Suppressor macrophage (primary cell): ENCODE results near the gene CEP112.
"Not testable (repeated sequence)": the region's sequence is repeated elsewhere in the genome, so short reads cannot be mapped to it uniquely, and the experiment has no call there.

Experiments used
- DNase-seq, 4 experiments: peaks; one replicate each; pipeline ENCODE4 v3.0.0-alpha.2; 2020 to 2022

The CEP112 gene

DNA sequence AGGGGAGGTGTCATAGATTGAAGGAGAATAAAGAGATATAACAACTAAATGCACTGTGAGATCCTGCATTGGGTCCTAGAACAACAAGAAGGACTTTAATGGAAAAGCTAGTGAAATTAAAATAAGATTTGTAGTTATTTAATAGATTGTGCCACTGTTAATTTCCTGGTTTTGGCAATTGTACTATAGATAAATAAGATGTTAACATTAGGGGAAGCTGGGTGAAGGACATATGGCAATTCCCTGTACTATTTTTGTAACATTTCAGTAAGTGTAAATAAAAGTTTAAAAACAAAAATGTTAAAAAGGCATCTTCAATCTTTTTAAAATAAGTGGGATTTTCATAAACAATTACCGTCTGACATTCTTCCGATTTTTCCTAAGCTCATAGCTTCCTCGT lies 372.1 kb downstream of the CEP112 start:
- no peak for DNase-seq

DNA sequence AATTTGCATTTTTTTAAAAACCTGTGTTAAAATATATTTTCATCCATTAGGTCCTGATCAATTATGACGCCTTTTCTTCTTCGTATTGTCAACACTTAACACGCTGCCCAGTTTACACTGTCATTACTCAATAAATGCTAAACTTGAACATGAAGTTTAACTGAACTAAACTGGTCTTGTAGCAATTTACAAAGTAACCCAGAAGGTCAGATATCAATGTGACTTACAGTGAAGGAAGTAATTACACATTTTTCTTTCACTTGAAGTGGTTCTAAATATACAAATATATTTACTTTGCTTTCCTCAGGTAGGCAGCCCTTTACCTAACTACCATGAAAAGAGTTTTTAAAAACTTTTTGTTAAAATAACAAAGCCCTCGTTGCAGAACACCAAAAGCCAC lies 374.0 kb downstream of the CEP112 start:
- no peak for DNase-seq

DNA sequence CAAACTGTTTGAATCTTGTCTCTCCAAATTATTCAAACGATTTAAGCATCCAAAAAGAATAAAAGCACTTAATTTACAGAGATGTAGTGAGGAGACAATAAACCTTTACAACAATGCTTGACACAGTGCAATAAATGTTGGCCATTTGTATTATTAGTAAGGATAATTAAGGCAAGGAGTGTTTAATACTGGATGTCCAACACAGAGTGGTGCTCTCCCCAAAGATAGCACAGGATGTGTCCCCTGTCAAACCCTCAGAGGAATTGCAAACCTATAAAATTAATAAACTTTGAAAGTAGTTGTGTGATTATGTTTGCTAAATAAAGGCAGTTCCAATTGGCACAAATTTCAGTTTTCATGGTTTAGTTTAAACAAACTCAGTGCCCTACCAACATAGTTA lies 377.5 kb downstream of the CEP112 start:
- no peak for DNase-seq

DNA sequence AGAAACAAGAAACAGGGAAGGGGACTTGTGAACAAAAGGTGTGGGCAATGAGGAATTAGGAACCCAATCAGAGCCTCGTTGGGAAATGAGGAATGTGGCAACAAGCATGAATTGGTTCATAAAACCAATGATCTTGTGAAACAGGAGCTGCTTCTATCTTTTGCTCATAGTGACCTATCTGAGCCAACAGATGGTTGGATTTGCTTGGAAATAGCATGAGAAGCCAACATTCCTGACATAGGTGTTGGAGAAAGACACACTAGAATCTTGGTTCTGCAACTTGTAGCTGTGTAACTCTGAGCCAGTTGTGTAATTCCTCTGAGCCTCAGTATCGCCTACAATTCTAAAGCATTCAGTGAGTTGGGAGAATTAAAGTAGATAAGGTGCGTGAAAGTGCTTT lies 378.6 kb downstream of the CEP112 start:
- no peak for DNase-seq

DNA sequence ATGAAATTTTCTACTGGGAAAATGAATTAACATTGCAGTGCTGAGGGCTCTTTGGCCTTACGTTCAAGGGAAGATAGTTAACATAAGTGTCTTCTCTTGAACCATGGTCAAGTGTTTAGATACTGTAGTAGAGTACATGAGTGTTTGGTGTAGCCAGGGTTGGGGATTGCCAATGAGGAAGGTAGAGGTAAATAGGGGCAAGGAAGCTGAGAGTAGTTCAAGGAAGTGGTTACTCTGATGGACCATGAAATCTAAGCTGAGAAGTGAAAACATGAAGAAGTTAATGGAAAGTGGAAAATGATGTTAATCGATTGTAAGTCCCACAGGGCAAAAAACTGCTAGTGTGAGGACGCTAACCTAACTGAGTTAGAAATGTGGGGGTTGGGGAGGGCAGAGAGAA lies 380.9 kb downstream of the CEP112 start:
- DNase-seq, result no peak

DNA sequence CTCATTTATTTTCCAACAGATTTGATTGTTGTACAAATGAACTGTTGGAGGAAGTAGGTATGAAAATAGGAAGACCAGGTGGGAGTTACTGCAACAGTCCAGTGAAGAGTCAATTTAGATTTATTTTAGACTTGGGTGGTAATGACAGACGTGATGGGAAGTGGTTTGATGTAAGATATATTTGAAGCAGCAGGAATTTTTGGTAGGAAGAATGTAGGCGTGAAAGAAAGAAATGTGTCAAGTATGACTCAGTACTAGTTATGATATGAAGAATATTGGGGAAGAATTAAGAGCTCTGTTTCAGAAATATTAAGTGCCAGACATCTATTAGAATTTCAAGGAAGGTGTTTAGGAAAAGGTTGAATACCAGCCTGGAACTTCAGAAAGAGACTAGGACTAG lies 382.6 kb downstream of the CEP112 start:
- no peak for DNase-seq

DNA sequence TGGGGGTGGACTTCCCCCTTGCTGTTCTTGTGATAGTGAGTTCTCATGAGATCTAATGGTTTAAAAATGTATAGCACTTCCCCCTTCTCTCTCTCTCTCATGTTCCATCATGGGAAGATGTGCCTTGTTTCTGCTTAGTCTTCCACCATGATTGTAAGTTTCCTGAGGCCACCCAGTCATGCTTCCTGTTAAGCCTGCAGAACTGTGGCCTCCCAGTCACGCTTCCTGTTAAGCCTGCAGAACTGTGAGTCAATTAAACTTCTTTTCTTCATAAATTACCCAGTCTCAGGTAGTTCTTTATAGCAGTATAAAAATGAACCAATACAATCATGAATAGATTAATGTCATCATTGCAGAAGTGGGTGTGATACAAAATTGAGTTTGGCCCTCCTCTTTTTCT lies 383.4 kb downstream of the CEP112 start:
- DNase-seq, result not testable (repeated sequence)

DNA sequence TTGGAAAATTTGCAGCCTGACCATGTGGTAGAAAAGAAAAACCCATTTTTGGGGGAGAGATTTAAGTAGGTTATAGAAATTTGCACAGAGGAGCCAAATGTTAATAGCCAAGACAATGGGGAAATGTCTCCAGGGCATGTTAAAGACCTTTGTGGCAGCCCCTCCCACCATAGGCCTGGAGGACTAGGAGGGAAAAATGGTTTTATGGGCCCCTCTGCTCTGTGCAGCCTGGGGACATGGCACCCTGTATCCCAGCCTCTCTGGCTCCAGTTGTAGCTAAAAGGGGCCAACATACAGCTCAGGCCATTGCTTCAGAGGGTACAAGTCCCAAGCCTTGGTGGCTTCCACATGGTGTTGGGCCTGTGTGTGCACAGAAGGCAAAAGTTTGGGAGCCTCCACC lies 384.6 kb downstream of the CEP112 start:
- no peak for DNase-seq

DNA sequence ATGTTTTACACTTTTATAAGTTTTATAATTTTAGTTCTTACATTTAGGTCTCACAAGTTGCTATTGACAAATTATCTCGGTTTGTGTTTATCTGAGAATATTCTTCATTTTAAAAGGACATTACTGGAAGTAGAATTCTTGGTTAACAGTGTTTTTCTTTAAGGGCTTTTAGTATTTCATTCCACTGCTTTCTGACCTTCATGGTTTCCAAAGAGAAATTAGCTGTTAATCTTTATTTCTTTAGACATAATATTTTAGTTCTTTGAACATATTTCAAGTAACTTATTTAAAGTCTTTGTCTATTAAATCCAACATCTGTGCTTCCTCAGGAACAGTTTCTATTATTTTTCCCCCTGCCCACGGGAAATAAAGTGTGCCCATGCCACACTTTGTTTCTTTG lies 390.4 kb downstream of the CEP112 start:
- DNase-seq, result no peak

DNA sequence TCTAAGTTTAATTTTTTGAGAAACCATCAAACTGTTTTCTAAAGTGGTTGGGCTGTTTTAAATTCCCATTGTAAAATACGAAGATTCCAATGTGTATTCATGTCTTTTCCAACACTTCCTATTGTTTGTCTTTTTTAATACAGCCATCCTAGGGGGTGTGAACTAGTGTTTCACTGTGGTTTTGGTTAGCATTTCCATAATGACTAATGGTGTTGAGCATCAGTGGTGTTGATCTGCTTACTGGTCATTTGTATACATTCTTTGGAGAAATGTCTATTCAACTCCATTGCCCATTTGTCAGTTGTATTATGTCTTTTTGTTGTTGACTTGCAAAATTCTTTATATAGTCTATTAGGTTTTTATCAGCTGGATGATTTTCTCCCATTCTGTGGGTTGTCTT lies 391.3 kb downstream of the CEP112 start:
- no peak for DNase-seq

DNA sequence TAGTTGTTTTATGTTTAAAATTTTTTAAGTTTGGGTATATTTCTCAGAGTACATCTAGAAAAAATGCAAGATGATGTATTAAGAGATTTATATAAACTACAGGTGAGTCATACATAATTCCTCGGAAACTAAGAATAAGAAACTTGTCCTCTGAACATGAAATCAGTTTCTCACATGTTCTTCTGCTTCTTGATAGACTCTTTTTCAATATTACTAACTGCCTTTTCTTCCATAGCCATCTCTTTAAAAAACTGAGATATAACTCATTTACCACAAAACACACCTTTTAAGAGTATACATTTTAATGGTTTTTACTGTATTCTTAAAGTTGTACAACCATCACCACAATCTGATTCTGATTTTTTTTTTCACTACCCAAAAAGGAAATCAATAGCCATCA lies 392.1 kb downstream of the CEP112 start:
- no peak for DNase-seq

DNA sequence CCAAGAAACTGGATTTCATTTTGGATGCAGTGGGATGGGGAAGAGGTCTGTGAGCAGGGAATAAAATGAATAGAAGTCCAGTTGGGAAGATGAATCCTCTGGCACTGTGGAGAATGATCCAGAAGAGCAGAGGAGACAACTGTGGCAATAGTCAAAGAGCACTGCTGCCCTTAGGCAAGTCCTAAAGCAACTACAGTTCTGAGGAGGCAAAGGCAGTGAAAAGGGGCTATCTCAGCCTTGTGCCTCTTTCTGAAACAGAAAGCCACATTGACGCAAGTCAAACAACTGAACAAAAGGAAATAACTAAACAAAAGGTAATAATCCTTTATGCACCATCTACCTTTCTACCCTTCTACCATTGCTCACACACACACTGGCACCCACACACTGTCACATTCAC lies 392.5 kb downstream of the CEP112 start:
- DNase-seq, result no peak

DNA sequence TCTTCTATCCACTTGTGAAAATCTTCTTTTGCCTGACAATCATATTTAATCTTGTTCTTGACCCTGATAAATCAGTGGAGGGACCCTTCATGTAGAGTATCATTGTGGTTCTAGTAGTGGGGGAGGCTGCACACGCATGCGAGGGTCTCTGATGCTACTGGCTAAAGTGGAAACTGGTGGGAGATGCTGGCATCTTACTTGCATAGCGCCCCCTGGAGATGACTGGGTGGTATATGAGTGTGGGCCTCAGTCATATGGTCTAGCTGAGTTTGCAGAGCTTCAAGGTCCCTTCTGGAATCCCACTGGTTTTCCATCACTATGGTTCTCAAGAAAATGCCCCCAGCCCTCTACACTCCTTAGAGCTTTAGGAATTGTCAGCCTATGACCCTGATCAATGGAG lies 394.1 kb downstream of the CEP112 start:
- peak in 2 of 4 experiments; percentile 6 to 23 for DNase-seq

DNA sequence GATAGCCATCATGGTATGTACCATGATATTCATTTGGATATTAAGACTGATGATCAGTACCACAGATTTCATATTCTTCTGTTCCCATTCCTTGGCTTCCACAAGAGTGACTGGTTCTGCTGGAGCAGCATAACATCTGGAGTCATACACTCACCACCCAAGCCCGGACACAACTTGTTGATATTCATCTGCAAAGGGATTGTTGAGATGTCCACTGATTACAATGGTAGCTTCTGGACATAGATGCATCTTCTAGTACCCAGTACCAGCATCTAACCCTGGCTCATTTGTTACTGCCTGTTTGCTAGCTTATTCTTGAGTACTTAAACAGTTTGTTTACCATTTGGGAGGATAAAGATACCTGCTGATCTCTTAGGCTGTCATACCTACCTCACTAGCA lies 394.8 kb downstream of the CEP112 start:
- DNase-seq, result no peak

DNA sequence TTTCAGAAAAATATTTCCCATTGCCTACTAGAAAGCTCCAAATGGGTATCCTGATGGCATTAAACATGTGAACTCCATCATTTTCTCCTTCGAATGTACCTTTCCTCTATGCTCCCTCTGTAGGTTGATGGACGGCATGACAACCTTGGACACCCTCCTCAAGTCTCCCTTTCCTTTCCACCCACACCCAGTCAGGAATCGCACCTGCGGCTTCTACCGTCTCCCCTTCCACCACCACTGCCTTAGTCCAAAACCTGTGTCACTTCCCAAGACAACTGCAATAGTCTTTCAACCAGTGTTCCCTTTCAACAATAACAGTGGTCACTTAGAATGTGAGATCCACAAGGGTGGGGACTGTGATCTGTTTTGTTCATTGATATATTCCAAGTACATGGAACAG lies 397.4 kb downstream of the CEP112 start:
- peak in 1 of 4 experiments; percentile 10 for DNase-seq

DNA sequence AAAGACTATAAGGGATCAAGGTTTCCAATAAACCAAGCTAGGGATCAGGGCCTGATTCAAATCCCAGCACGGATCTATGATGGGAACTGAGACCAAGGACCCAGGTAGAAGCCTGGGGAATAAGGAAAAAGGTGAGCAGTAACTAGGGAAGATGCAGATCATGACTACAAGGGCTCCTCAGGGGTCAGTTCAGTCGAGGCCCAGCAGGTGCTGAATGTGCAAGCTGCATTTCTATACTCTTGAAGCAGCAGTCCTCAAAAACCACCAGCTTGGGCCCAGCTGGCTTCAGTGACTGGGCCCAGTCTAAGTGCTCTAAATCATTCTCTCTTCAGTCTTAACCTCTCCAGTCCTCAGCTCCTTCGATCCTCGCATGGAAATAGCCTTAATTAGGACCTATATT lies 401.7 kb downstream of the CEP112 start:
- DNase-seq, result no peak

DNA sequence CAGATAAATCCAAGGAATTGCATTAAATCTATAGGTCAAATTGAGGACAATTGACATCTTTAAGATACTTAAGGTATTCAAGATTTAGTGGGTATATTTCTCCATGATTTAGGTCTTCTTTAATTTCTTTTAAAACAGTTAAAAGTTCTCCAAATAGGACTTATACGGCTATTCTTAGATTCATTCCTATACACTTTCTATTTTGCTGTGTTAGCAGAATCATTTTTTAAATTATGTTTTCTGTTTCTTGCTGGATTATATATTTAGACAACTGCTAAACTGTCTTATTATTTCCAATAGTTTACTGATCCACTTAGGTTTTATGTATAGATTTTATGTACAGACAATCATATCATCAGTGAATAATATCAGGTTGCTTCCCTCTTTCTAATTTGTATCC lies 404.4 kb downstream of the CEP112 start:
- DNase-seq, result no peak

DNA sequence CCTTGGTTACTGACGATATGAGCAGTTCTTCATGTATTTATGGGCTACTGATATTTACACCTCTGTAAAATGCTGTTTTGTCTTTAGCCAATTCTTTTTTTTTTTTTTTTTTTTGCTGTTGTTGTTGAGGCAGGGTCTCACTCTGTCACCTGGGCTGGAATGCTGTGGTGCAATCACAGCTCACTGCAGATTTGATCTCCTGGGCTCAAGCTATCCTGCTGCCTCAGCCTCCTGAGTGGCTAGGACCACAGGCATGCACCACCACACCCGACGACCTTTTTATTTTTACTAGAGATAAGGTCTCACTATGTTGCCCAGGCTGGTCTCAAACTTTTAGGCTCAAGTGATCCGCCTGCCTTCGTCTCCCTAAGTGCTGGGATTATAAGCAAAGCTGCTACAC lies 405.5 kb downstream of the CEP112 start:
- DNase-seq, result no peak

DNA sequence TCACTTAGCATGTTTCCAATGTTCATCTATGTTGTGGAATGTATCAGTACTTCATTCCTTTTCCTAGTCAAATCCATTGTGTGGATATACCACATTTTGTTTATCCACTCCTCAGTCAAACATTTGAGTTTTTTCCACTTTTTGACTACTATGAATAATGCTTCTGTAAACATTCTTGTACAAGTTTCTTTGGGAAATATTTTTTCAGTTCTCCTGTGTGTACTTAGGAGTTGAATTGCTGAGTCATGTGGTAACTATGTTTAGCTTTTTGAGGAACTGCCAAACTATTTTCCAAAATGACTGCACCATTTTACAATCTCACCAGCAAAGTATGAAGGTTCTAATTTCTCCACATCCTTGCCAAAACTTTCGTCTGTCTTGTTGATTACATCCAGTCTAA lies 406.8 kb downstream of the CEP112 start:
- peak in 2 of 4 experiments; percentile 27 to 54 for DNase-seq

DNA sequence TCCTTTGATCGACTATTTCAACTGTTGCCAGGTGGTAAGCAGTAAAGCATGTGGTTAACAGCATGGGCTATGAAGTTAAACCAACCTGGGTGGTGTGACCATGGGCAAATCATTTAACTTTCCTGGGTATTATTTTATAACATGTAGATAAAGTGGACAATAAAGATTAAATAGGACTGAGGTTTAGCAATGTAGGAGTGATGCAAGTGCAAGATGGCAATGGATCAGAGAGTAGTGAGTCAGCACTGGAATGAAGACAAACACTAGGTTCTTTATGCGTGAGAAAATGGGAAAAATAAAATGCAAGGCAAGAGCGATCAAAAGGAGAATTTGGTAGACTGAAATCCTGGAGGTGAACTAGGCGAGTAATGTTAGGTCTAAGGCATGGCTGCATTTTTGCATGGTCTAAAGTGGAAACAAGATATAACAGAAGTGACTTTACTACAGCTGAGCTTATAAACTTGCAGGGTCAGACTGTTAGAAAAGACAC lies 408.0 kb downstream of the CEP112 start:
- DNase-seq, result peak in 1 of 4 experiments; percentile 2

DNA sequence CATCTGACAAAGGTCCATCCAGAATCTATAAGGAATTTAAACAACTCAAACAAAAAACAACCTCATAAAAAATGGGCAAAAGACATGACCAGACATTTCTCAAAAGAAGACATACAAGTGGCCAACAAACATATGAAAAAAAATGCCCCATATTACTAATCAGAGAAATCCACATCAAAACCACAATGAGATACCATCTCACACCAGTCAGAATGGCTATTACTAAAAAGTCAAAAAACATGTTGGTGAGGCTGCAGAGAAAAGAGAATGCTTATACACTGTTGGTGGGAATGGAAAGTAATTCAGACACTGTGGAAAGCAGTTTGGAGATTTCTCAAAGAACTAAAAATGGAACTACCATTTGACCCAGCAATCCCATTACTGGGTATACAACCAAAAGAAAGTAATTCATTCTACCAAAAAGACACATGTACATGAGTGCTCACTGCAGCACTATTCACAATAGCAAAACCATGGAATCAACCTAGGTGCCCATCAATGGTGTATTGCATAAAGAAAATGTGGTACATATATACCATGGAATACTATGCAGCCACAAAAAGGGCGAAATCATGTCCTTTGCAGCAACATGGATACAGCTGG lies 409.7 kb downstream of the CEP112 start:
- not testable (repeated sequence) for DNase-seq

DNA sequence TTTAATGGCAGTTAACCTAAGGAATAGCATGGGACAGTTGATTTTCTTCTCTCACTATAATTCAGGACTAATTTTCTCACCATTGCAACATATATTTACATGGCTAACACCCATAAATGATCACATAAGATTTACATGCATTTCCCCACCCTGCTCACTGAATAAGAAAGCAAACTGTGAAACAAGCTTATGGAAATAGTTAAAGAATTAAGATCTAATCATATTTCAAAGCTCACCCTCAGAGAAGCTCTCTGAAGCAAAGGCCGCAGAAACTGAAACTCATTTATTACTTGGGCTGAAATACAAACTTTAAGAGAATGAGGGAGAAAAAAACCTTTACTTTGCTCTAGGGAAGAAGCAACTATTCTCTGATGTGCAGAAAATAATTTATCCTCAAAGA lies 411.8 kb downstream of the CEP112 start:
- DNase-seq, result no peak

DNA sequence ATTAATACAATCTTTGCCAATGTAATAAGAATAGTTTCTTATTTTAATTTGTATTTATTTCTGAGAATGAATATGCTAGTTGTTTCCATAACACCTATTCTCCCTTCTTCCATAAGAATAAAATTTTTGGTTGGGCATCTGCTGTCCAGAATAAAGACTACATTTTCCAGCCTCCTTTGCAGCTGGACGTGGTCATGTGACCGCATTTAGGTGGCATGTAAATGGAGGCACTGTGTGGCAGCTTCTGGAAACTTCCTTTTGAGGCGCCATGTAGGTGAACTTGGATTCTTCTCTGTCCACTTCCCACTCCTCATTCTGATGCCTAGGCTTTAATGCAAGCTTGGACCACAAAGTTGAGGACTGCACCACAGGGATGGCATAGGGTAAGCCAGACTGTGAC lies 415.0 kb downstream of the CEP112 start:
- no peak for DNase-seq

DNA sequence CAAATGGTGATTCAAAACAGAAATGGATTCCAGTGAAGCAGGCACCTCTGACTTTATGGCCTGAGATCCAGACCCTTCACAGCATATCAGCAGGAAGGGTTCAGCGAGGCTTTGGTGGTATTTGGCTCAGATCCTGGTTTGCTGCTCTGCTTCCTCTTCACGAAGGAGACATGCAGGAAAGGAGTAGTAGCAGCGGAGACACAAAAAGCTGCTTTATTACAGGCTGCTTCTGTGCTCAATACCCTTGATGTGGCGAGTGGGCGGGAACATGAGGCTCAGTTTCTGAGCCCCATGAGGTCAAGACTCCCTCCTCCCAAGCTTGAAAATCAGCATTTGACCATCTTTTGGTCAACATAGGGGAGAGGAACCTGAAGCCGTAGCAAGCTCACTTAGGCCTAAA lies 417.1 kb downstream of the CEP112 start:
- peak in 1 of 4 experiments; percentile 40 for DNase-seq

DNA sequence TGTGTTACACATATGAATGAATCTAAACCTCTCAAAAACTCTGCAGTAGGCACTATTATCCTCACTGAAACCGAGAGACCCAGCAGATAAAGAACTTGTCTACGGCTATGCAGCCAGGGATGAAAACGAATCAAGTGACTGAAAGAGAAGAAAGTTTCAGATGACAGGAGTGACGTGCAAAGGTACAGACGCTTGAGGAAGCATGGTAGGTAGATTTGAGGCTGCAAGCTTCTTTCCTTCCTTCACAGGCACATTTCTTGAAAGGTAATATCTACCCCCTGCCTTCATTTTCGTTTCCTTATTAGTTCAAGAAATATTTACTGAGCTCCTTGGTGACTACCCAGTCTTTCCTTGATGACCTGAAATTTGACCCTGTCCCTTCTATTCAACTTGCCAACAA lies 418.9 kb downstream of the CEP112 start:
- no peak for DNase-seq
